ENCODE data around the gene AGFG2.

AGFG2 gene

DNA sequence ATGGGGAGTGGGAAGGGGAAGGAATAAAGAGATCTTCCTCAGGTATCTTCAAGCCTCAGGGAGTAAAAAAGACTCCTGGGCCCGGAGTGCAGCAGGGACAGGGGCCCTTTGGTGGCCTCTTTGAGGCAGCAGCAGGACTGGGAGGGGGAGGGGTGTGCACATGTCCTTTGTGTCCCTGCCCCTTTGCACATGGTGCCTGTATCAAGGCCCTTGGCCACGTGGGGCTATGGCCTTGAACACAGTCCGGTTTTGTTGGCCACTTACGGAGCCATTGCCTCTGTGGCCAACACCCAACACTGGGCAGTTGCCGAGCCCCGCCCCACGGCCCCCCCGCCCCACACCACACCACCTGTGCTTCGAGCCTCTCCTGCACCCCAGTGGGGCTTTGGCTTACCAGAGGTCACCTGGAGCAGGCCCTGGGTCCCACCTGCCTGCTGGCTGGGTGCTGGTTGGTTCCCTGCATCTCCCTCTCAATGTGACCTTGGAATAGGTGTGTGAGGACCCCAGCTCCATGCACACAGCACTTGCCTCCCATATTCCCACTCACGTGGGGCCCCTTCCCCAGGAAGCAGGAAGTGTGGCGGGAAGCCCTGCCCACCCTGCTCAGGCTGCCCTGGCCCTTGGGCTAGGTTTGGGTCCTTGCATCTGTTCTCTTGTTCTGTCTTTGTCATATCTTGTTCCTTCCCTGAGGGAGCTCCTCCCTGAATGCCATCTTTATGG is 29.3 kb downstream of the AGFG2 start:
- Histone ChIP-seq H3K27ac (no peak overlapping the region), H3K27me3 (peaks cover 58% of the 10 kb centered on the region), H3K4me1 (ENCODE audit: control insufficient read depth in 1 of 2, insufficient read depth in 1 of 2, low read depth in 1 of 2, low read length in 1 of 2) (peaks cover 17 to 31% of the 10 kb centered on the region in 2 experiments), H3K36me3 (peaks cover 24% of the 10 kb centered on the region), H3K4me3 (ENCODE audit: low read depth in 1 of 2, low read length in 1 of 2) (no peak overlapping the region), H3K9me3 (no peaks in the 10 kb centered on the region)
- TF ChIP-seq, protein P1, sequence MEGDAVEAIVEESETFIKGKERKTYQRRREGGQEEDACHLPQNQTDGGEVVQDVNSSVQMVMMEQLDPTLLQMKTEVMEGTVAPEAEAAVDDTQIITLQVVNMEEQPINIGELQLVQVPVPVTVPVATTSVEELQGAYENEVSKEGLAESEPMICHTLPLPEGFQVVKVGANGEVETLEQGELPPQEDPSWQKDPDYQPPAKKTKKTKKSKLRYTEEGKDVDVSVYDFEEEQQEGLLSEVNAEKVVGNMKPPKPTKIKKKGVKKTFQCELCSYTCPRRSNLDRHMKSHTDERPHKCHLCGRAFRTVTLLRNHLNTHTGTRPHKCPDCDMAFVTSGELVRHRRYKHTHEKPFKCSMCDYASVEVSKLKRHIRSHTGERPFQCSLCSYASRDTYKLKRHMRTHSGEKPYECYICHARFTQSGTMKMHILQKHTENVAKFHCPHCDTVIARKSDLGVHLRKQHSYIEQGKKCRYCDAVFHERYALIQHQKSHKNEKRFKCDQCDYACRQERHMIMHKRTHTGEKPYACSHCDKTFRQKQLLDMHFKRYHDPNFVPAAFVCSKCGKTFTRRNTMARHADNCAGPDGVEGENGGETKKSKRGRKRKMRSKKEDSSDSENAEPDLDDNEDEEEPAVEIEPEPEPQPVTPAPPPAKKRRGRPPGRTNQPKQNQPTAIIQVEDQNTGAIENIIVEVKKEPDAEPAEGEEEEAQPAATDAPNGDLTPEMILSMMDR (IDR thresholded peaks at IDR 0.05), result no peak

DNA sequence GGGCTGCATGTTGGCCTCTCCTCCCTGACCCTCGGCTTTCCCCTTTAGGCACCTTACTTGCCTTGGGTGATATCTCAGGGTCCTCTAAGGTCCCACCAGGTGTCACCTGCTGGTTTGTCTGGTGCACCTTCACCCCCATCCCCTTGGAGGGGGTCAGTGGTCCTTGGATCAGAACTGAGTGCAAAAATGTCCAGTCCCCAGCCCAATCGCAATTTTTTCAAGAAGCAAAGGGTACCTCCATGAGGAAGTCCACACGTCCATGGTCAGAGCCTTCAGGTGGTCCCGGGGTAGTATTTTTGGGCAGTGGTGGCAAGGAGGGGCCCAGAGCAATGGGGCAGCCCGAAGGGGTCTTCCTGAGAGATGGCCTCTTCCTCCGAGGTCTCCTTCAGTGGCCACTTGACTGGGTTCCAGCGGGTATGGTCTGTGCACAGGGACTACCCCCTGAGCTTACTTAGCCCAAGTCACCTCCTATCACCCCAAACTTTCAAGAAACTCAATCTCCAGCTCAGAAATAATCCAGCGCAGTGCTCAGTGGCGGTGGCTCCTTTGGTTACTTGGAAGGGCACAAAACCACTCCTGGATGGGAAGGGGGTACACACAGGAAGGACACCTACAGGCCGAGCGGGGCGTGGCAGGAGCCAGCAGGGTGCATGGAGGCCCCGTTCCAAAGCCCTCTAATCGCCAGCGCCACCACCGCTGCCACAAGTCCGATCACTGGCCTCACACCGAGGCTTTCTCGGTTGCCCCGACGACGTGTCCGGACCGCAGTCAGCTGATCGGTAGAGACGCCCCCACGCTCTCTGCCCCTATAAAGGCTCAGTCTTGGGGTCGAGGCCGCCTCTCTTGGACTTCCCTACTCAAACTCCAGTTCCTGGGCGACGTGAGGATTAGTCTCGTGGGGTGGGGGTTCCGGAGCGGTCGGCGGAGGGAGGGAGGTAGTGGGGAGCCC is 30.2 kb downstream of the AGFG2 start:
- Histone ChIP-seq H3K27ac (no peak overlapping the region), H3K4me1 (ENCODE audit: control insufficient read depth in 1 of 2, insufficient read depth in 1 of 2, low read depth in 1 of 2, low read length in 1 of 2) (peaks cover 14 to 25% of the 10 kb centered on the region in 2 experiments), H3K36me3 (peaks cover 32% of the 10 kb centered on the region), H3K27me3 (peaks cover 58% of the 10 kb centered on the region), H3K9me3 (no peaks in the 10 kb centered on the region), H3K4me3 (ENCODE audit: low read depth in 1 of 2, low read length in 1 of 2) (no peak overlapping the region)
- TF ChIP-seq, protein P1 (IDR thresholded peaks at IDR 0.05), result peak; percentile 27

DNA sequence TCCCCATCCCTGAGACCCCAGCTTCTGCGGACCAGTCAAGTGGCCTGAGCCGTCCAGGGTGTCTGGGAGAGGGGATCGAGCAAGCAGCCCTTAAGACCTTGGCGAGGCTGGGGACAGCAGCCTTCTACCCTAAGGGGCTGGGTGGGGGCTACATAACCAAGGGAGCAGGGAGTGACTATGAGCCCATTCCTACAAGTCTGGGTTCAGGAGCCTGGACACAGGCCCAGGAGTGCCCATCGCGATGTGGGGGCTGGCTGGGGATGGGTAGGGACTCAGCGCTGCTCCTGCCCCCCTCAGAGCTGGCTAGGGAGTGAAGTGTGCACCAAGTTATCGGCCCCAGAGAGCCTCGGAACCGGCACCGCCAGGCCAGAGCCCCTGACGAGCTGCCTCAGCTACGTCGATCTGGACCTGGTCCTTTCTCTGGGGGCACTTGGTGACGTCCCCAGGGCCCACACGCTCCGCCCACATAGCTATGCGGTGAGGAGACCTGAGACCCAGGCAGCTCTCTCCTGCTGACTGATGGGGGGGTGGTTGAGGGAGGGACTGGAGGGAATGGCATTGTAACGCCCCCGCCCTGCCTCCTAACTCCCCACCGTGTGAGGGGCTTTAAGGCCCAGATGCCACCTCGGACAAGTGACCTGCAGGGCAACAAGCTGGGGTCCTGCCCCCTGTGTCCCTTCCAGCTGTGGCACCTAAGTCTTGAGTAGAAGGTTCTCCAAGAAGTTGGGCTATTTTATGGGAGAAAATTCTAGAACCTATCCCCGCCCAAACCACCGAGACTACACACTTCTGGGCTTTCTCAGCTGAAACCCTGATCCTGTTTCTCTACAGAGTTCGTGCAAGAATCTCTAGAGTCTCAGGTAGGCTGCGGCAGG is 32.2 kb downstream of the AGFG2 start:
- H3K4me3 ChIP-seq (ENCODE audit: low read depth in 1 of 2, low read length in 1 of 2), result no peak overlapping the region
- TF ChIP-seq, protein P1 (IDR thresholded peaks at IDR 0.05), result no peak
- no peaks in the 10 kb centered on the region for H3K9me3 ChIP-seq
- no peak overlapping the region for H3K27ac ChIP-seq
- peaks cover 52% of the 10 kb centered on the region for H3K36me3 ChIP-seq
- H3K4me1 ChIP-seq (ENCODE audit: control insufficient read depth in 1 of 2, insufficient read depth in 1 of 2, low read depth in 1 of 2, low read length in 1 of 2), result peaks cover 14 to 25% of the 10 kb centered on the region in 2 experiments
- H3K27me3 ChIP-seq, result peaks cover 58% of the 10 kb centered on the region

DNA sequence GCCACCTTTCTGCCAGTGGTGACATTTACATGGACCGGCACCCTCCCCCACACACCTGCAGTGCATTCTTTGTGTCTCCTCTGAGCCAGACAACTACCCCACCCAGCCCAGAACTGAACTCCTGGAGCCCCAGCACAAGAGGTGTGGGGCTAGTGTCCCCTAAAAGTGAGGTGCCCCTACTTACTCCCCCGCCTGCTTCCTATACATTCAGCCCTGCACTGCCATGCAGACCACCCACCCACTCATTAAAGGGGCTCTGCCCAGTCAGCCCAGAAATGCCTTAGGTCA is 32.8 kb downstream of the AGFG2 start:
- H3K27me3 ChIP-seq, result peaks cover 58% of the 10 kb centered on the region
- peaks cover 58% of the 10 kb centered on the region for H3K36me3 ChIP-seq
- TF ChIP-seq, protein P1 (IDR thresholded peaks at IDR 0.05), result no peak
- H3K4me1 ChIP-seq (ENCODE audit: control insufficient read depth in 1 of 2, insufficient read depth in 1 of 2, low read depth in 1 of 2, low read length in 1 of 2), result peaks cover 14 to 25% of the 10 kb centered on the region in 2 experiments
- no peaks in the 10 kb centered on the region for H3K9me3 ChIP-seq
- no peak overlapping the region for H3K4me3 ChIP-seq (ENCODE audit: low read depth in 1 of 2, low read length in 1 of 2)
- no peak overlapping the region for H3K27ac ChIP-seq

DNA sequence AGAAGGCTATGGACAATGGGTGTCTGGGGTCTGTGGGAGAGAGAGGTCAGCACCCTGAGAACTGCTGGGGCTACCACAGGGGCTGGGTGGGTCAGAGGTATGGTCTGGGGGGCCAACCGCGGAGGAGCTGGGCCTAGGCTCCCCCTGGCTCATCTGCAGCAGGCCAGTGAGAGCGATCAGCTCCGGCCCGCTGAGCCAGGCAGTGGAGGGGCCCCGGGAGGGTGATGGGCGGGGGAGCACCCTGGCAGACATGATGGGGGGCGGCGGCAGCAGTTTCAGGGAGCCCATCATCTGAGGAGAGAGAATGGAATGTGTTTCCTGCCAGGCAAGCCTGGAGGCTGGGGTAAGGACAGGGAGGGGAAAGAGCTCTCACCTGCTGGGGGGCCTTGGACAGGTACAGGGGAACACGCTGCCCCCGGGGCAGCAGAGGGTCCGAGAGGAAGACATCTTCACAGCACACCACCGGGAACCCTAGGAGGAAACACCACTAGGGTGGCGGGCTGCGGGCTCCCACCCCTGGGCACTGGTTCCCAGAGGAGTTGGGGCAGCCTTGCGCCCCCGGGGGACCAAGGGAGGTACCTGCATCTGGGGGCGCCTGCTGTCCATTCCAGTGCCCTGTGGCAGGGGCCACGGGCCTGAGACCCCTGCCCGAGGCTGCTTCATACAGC is 33.4 kb downstream of the AGFG2 start:
- no peak overlapping the region for H3K4me3 ChIP-seq (ENCODE audit: low read depth in 1 of 2, low read length in 1 of 2)
- peaks cover 58% of the 10 kb centered on the region for H3K27me3 ChIP-seq
- peaks cover 14 to 25% of the 10 kb centered on the region in 2 experiments for H3K4me1 ChIP-seq (ENCODE audit: control insufficient read depth in 1 of 2, insufficient read depth in 1 of 2, low read depth in 1 of 2, low read length in 1 of 2)
- H3K27ac ChIP-seq, result no peak overlapping the region
- H3K9me3 ChIP-seq, result no peaks in the 10 kb centered on the region
- H3K36me3 ChIP-seq, result peaks cover 64% of the 10 kb centered on the region
- TF ChIP-seq, protein P1 (IDR thresholded peaks at IDR 0.05), result no peak
